Activated CD4-positive, alpha-beta memory T cell treated with anti-CD3 and anti-CD28 coated beads, Interleukin-2, amount 10 ng/mL, durations not matched to agents 7 days and 5 days (primary cell): ENCODE measurements around the gene PLEKHO1. TPM values are rescaled to one million over a fixed set of nuclear protein-coding genes. Genes with fewer than 3 reads are reported as not detected.

Source experiments
- CTCF ChIA-PET: fragments of 350-600 bp; sonication (Branson Sonifier 250); formaldehyde crosslinking; loops from one replicate; lab custom pipeline; 2021; ENCODE audit warnings: antibody characterized with exemption, inconsistent platforms; lab: Charles Lee
- POLR2A ChIA-PET: fragments of 350-600 bp; sonication (Branson Sonifier 250); formaldehyde crosslinking; loops from one replicate; lab custom pipeline; 2021; ENCODE audit warnings: antibody characterized with exemption; lab: Charles Lee
- DNase-seq: peaks from one replicate; pipeline ENCODE4 v3.0.0-alpha.2; 2020
- H3K27ac Mint-ChIP-seq: one replicate; pipeline ENCODE4 v1.8.0; 2021; ENCODE audit warnings: mild to moderate bottlenecking, mixed read lengths
- H3K27me3 Mint-ChIP-seq: one replicate; pipeline ENCODE4 v1.8.0; 2021; ENCODE audit warnings: mixed read lengths
- H3K36me3 Mint-ChIP-seq: one replicate; pipeline ENCODE4 v1.8.0; 2021; ENCODE audit warnings: low read depth, mixed read lengths
- H3K4me1 Mint-ChIP-seq: one replicate; pipeline ENCODE4 v1.8.0; 2021; ENCODE audit warnings: mixed read lengths
- H3K4me3 Mint-ChIP-seq: one replicate; pipeline ENCODE4 v1.8.0; 2021; ENCODE audit warnings: mild to moderate bottlenecking, mixed read lengths
- H3K9me3 Mint-ChIP-seq: one replicate; pipeline ENCODE4 v1.8.0; 2021; ENCODE audit warnings: mixed read lengths
- total RNA-seq, 2 experiments: library from RNA; stranded (reverse); gene quantifications; one replicate each; pipeline ENCODE4 v1.2.3, GENCODE V29; 2021

PLEKHO1 gene, protein sequence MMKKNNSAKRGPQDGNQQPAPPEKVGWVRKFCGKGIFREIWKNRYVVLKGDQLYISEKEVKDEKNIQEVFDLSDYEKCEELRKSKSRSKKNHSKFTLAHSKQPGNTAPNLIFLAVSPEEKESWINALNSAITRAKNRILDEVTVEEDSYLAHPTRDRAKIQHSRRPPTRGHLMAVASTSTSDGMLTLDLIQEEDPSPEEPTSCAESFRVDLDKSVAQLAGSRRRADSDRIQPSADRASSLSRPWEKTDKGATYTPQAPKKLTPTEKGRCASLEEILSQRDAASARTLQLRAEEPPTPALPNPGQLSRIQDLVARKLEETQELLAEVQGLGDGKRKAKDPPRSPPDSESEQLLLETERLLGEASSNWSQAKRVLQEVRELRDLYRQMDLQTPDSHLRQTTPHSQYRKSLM
- total RNA-seq: 10 to 100 TPM; 89.8 to 92.9 TPM

DNA sequence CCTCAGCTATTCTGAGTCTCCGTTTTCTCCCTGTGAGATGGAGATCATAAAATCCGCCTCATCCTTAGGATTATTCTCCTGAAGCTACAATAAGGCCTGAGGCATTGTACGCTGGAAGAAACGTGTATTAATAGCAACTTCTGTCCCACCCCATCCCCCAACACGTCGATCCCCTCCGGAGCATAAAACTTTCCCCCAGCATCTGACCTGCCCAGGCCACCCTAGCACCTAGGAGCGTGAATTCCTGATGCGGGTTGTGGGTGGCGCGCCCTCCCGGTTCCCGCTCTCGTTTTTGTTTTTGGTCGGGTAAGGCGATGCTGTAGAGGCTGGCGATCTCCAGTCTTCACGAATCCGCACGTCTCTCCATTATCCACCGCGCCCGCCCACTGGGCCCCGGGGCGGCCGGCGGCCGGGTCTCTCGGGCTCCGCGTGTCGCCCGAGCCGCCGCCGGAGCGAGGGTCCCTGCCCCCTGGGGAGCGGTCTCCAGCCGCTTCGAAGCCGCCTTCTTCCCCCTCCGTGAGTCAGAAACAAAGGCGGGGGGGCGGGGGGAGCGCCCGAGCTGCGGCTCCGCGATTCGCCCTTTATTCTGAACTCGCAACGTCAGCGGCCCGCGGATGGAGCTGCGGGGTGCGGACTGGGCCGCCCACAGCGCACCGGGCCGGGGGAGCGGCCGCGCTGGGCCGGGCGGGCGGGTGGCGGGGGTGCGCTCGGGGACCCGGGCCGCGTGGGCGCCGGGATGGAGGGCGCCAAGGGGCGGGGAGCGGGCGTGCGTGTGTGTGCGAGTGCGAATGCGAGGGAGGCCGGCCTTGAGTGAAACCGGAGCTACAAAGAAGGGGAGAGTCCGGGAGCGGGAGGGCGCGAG, at the start of gene PLEKHO1:
PLEKHO1 (plus strand) TSS at position 646 of the 862 bp plus-strand sequence. CDS start 342 bp downstream, outside the sequence.
- Mint-ChIP-seq H3K4me3 (peak within 1 kb of the TSS; percentile 86), H3K4me1 (peaks cover 66% of the 10 kb centered on the region), H3K36me3 (peaks cover 53% of the 10 kb centered on the region), H3K27ac (peak within 1 kb of the TSS; percentile 93), H3K27me3 (peaks cover 1% of the 10 kb centered on the region), H3K9me3 (no peaks in the 10 kb centered on the region)
- peak; percentile 87 for DNase-seq
- CTCF ChIA-PET: interaction anchor here (0.8 to 1.7 kb wide), 8 partner anchors 10 to 263 kb away, joined by 3 to 6 read pairs (median 4); a partner anchor contains a TSS
- POLR2A ChIA-PET: interaction anchor here (0.8 to 6.9 kb wide), 23 partner anchors 9 to 427 kb away, joined by 3 to 68 read pairs (median 4); partner anchors contain the start of genes ANP32E, APH1A and VPS45

DNA sequence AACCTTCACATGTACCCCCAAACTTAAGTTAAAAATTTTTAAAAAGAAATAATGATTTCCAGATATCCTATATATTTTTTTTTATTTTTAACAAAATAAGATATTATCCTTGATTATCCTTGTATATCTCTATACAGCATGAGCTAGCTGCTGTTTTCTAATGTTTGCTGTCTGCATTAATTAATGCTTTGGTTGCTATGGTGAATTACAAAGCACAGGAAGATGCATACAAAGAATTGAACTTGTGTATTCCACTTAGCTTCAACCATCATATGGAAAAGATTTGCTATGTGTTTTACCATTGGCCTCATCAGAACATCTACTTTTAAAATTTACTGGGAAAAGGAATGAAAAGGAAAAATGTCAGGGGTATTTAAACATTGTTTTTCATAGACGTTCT, 46.7 kb upstream of the PLEKHO1 start:
- Mint-ChIP-seq H3K27me3 (no peaks in the 10 kb centered on the region), H3K36me3 (peaks cover 35% of the 10 kb centered on the region), H3K4me1 (peaks cover 34% of the 10 kb centered on the region), H3K4me3 (no peak overlapping the region), H3K9me3 (peaks cover 6% of the 10 kb centered on the region), H3K27ac (no peak overlapping the region)
- no peak for DNase-seq
- ChIA-PET CTCF (interaction anchor here (0.5 to 2.0 kb wide), 4 partner anchors 10 to 131 kb away, joined by 4 to 6 read pairs (median 5); no protein-coding TSS in a partner anchor), POLR2A (interaction anchor here (1.0 to 1.9 kb wide), 2 partner anchors 10 to 56 kb away, joined by 3 to 5 read pairs; no protein-coding TSS in a partner anchor)

DNA sequence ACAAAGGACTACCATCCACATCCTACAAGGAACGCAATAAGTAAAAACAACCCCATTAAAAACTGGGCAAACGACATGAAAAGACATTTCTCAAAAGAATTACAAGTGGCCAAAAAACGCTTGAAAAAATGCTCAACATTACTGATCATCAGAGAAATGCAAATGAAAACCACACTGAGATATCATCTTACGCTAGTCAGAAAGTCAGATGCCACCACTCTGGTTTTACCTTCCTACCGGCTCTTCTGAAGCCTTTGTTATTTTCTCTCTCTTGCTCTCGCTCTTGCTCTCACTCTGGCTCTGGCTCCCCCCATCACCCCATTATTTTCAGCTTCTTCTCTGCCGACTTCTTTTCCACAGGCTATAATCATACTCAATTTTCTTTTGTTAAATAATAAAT, 43.4 kb upstream of the PLEKHO1 start:
- Mint-ChIP-seq H3K36me3 (peaks cover 27% of the 10 kb centered on the region), H3K27me3 (no peaks in the 10 kb centered on the region), H3K27ac (peak overlapping the region; percentile 80), H3K9me3 (peaks cover 6% of the 10 kb centered on the region), H3K4me3 (peak overlapping the region; percentile 35), H3K4me1 (peaks cover 59% of the 10 kb centered on the region)
- ChIA-PET CTCF (interaction anchor here (1.0 kb wide), 1 partner anchor 81 kb away, joined by 4 read pairs; no protein-coding TSS in a partner anchor), POLR2A (interaction anchor here (2.1 kb wide), 1 partner anchor 220 kb away, joined by 12 read pairs; a partner anchor contains a TSS)
- DNase-seq: no peak

DNA sequence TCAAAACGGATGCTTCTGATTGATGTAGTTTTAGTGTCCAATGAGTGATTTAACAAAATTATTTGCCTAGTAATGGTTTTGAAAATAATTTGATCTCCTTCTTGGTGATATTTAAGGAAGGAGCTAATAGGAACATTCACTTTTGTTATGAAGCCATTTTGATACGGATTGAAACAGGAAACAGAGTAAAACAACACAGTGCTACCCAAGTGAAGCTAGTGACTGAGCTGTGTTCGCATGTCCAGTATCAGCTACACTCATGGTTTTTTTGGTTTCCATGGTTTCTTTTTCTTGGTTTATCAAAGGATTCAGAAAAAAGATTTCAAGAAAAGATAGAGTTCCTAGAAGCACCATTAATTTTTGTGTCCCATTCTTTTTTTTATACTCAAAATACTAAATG, 40.1 kb upstream of the PLEKHO1 start:
- peaks cover 73% of the 10 kb centered on the region for H3K4me1 Mint-ChIP-seq
- peak; percentile 26 for DNase-seq
- peaks cover 9% of the 10 kb centered on the region for H3K9me3 Mint-ChIP-seq
- peak overlapping the region; percentile 75 for H3K4me3 Mint-ChIP-seq
- H3K36me3 Mint-ChIP-seq: peaks cover 47% of the 10 kb centered on the region
- CTCF ChIA-PET: interaction anchor here (0.9 to 1.6 kb wide), 4 partner anchors 42 to 77 kb away, joined by 3 to 5 read pairs (median 3); partner anchors contain the start of gene VPS45
- H3K27ac Mint-ChIP-seq: peak overlapping the region; percentile 96
- no peaks in the 10 kb centered on the region for H3K27me3 Mint-ChIP-seq
- POLR2A ChIA-PET: interaction anchor here (0.8 to 4.0 kb wide), 11 partner anchors 10 to 223 kb away, joined by 4 to 63 read pairs (median 6); partner anchors contain the start of genes ANP32E and PLEKHO1

DNA sequence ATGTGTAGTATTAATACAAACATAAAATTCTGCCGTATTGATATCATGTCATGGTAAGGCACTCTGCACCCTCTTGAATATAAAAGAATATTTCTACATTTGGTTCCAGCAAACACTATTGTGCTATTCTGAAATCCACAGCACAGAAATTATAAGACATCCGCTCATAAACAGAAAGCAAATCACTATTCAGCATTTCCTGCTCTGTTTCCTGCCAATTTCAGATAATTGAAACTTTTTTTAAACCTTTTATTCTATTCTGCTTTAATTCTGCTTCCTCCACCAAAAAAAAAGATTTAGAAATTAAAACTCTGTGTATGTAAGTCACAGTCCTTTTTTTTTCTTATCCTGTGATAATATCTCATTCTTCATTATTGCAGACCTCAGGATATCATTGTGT, 39.6 kb upstream of the PLEKHO1 start:
- Mint-ChIP-seq H3K27me3 (no peaks in the 10 kb centered on the region), H3K9me3 (peaks cover 9% of the 10 kb centered on the region), H3K4me1 (peaks cover 70% of the 10 kb centered on the region), H3K4me3 (peak overlapping the region; percentile 75), H3K36me3 (peaks cover 48% of the 10 kb centered on the region), H3K27ac (peak overlapping the region; percentile 96)
- DNase-seq: no peak
- ChIA-PET POLR2A (interaction anchor here (0.8 to 4.0 kb wide), 16 partner anchors 10 to 224 kb away, joined by 3 to 63 read pairs (median 6); partner anchors contain the start of gene PLEKHO1), CTCF (interaction anchor here (0.7 to 1.6 kb wide), 6 partner anchors 40 to 76 kb away, joined by 3 to 5 read pairs (median 3); partner anchors contain the start of genes PLEKHO1 and VPS45)

DNA sequence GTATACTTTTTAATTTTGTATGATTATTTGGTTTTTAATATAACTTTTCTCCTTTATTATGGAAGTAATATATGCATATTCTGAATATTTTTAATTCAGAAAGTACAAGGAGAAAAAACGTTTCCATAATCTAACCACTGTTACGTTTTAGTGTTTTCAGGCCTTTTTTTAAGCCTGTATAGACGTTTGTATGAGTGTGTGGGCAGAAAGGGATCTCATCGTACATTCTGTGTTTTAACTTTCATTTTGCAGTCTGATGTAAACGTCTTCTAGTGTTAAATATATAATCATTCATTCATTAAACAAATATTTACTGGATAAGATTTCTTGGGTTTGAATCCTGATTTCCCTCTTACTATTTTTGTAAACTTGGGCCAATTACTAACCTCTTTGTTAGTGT, 38.0 kb upstream of the PLEKHO1 start:
- Mint-ChIP-seq H3K36me3 (peaks cover 45% of the 10 kb centered on the region), H3K4me1 (peaks cover 56% of the 10 kb centered on the region), H3K27ac (peak overlapping the region; percentile 70), H3K4me3 (peak overlapping the region; percentile 75), H3K9me3 (peaks cover 14% of the 10 kb centered on the region), H3K27me3 (no peaks in the 10 kb centered on the region)
- DNase-seq: no peak
- POLR2A ChIA-PET: interaction anchor here (0.9 to 4.0 kb wide), 9 partner anchors 16 to 225 kb away, joined by 3 to 63 read pairs (median 8); partner anchors contain the start of genes PLEKHO1 and VPS45
- CTCF ChIA-PET: interaction anchor here (1.1 to 1.3 kb wide), 2 partner anchors 39 to 76 kb away, joined by 6 to 8 read pairs; no protein-coding TSS in a partner anchor

DNA sequence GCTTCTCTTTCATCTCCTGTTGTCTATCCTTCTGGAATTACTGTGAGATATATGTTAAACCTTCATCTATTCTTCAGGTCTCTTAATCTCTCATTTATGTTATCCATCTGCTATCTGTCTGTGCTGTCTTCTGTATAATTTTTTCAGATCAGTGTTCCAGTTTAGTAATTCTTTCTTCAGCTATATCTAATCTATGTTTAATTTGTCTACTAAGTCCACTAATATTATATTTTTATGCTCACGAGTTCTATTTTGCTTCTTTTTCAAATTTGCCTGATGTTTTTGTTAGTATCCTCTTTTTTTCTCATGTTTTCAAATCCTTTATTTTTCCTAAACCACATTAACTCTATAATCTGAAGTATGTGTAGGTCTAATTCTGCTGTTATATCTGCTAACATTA, 34.6 kb upstream of the PLEKHO1 start:
- peaks cover 12% of the 10 kb centered on the region for H3K9me3 Mint-ChIP-seq
- ChIA-PET CTCF (no interaction called here), POLR2A (interaction anchor here (0.7 to 1.2 kb wide), 2 partner anchors 22 to 38 kb away, joined by 3 to 4 read pairs; no protein-coding TSS in a partner anchor)
- H3K4me3 Mint-ChIP-seq: no peak overlapping the region
- H3K4me1 Mint-ChIP-seq: peaks cover 28% of the 10 kb centered on the region
- H3K27ac Mint-ChIP-seq: no peak overlapping the region
- no peak for DNase-seq
- peaks cover 38% of the 10 kb centered on the region for H3K36me3 Mint-ChIP-seq
- H3K27me3 Mint-ChIP-seq: no peaks in the 10 kb centered on the region

DNA sequence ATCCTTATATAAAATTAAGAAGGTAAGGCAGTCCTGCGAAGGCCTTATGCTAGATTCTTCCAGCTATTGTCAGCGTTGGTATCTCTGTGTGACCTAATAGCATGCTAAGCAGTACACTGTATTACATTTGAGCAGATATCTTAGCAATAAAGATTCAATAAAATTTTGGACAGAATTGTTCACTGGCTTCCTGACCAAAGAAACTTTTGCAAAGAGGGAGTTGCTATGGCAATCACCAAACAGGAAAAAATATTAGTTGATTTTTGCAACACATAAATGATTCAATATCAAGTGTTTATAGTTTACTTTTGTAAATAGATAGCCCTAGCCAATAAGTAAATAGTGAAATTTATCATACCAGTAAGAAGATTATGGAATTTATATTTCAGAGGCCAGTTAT, 31.0 kb upstream of the PLEKHO1 start:
- DNase-seq: no peak
- ChIA-PET POLR2A (no interaction called here), CTCF (no interaction called here)
- Mint-ChIP-seq H3K36me3 (peaks cover 40% of the 10 kb centered on the region), H3K4me1 (peaks cover 13% of the 10 kb centered on the region), H3K27ac (no peak overlapping the region), H3K4me3 (no peak overlapping the region), H3K9me3 (peaks cover 12% of the 10 kb centered on the region), H3K27me3 (no peaks in the 10 kb centered on the region)

DNA sequence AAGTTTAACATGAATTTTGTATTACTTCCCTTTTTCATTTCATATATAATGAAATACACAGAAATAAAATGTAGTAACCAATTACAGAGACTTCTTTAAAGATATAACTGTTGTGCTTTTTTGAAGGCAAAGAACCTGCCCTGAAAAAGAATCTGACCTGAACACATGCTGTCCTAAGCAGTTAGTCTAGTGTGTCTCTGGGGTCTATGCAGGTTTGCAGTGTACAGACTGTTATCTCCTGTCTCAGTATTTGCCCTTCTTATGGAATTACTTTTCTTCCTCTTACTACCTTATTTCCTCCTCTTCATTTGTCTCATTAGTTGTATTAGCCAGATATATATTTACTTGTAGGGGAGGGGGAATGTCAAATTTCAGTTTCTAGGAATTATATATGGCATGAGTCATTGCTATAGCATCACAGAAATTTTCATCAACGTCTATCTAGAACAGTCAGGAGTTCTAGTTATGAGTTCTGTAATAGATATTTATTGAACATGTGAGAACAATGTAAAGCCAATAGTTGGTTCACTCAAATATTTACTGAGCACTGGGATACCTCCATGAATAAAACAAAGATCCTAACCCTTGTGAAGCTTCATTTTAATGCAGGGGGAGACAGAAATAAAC, 28.4 kb upstream of the PLEKHO1 start:
- H3K9me3 Mint-ChIP-seq: no peaks in the 10 kb centered on the region
- no peak for DNase-seq
- H3K4me3 Mint-ChIP-seq: no peak overlapping the region
- H3K36me3 Mint-ChIP-seq: peaks cover 20% of the 10 kb centered on the region
- POLR2A ChIA-PET: no interaction called here
- H3K27ac Mint-ChIP-seq: no peak overlapping the region
- peaks cover 9% of the 10 kb centered on the region for H3K4me1 Mint-ChIP-seq
- CTCF ChIA-PET: no interaction called here
- H3K27me3 Mint-ChIP-seq: no peaks in the 10 kb centered on the region

DNA sequence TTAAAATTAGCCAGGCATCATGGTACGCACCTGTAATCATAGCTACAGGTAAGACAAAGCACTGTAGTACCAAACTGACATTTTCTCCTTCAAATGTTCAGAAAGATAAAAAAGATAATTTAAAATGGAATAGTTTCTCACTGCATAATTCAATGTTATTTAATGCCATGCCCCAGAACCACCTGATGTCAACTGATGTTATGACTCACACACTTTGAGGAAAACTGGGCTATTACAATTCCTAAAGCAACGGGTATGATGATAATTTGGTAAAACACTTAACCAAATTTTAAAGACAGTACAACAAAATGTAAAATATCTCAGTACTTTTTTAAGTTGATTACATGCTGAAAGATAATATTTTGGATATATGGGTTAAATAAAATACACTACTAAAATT, 22.9 kb upstream of the PLEKHO1 start:
- POLR2A ChIA-PET: interaction anchor here (1.1 to 2.0 kb wide), 3 partner anchors 16 to 240 kb away, joined by 3 to 8 read pairs (median 3); a partner anchor contains a TSS
- Mint-ChIP-seq H3K27ac (no peak overlapping the region), H3K4me3 (no peak overlapping the region), H3K4me1 (peaks cover 4% of the 10 kb centered on the region), H3K36me3 (peaks cover 19% of the 10 kb centered on the region), H3K27me3 (no peaks in the 10 kb centered on the region), H3K9me3 (no peaks in the 10 kb centered on the region)
- CTCF ChIA-PET: interaction anchor here (1.5 kb wide), 1 partner anchor 52 kb away, joined by 5 read pairs; no protein-coding TSS in a partner anchor
- DNase-seq: no peak

DNA sequence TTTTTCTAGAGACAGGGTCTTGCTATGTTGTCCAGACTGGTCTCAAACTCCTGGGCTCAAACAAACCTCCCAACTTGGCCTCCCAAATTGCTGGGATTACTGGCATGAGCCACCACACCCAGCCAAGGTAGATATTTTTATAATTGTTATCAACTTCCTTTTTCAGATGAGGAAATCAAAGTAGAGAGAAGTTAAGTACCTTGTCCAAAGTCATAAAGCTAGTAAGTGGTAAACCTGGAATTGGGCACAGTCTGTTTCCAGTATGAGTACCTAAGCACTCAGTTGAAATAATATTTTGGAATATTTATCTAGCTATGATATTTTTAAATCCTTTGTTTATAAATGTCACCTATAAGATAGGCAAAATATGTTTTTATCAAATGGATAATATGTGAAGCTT, 22.3 kb upstream of the PLEKHO1 start:
- POLR2A ChIA-PET: interaction anchor here (0.8 to 2.0 kb wide), 6 partner anchors 10 to 240 kb away, joined by 3 to 8 read pairs (median 3); a partner anchor contains a TSS
- Mint-ChIP-seq H3K36me3 (peaks cover 14% of the 10 kb centered on the region), H3K9me3 (no peaks in the 10 kb centered on the region)

More for the DNA sequence above, 22.3 kb upstream of the PLEKHO1 start:
- no peak overlapping the region for H3K4me3 Mint-ChIP-seq
- no peak overlapping the region for H3K27ac Mint-ChIP-seq
- DNase-seq: no peak
- CTCF ChIA-PET: interaction anchor here (0.5 to 2.2 kb wide), 8 partner anchors 13 to 339 kb away, joined by 3 to 6 read pairs (median 4); no protein-coding TSS in a partner anchor
- peaks cover 2% of the 10 kb centered on the region for H3K4me1 Mint-ChIP-seq
- H3K27me3 Mint-ChIP-seq: no peaks in the 10 kb centered on the region
